Stomach (tissue), 9 donors: ENCODE results near the gene KLK10. TPM values are rescaled to one million over a fixed set of nuclear protein-coding genes. Genes with fewer than 3 reads are reported as not detected.
A peak's percentile ranks its signal among the peaks of the same experiment; 100 is the strongest.

Experiments used
- DNase-seq, 2 donors: peaks; one replicate each; pipeline versions ENCODE4 v3.0.0 to v3.0.0-alpha.2; 2013 to 2019
- H3K27ac ChIP-seq, 5 donors: fragments of 200-600 bp in 4 of 5; sonication (generic) in 4 of 5; one replicate each; pipeline ENCODE4 v1.5.1; 2013 to 2019; ENCODE audit warnings: mild to moderate bottlenecking in 1 of 5, moderate library complexity in 1 of 5
- H3K27me3 ChIP-seq, 3 donors: fragments of 200-600 bp; sonication (generic); one replicate each; pipeline ENCODE4 v1.5.1; 2017 to 2019; ENCODE audit warnings: mixed run types in 1 of 3
- H3K36me3 ChIP-seq, 4 donors: fragments of 200-600 bp; sonication (generic); 1 replicate in 3 of 4; 2 replicates in 1 of 4; pipeline ENCODE4 v1.5.1; 2016 to 2019
- H3K4me1 ChIP-seq, 4 donors: fragments of 200-600 bp; sonication (generic); one replicate each; pipeline ENCODE4 v1.5.1; 2016 to 2019
- H3K4me3 ChIP-seq, 4 donors: fragments of 200-600 bp; sonication (generic) in 3 of 4; one replicate each; pipeline ENCODE4 v1.5.1; 2016 to 2019; ENCODE audit warnings: mild to moderate bottlenecking in 1 of 4
- H3K9me3 ChIP-seq, 4 donors: fragments of 200-600 bp; sonication (generic); one replicate each; pipeline ENCODE4 v1.5.1; 2016 to 2019
- EP300 ChIP-seq: sonication (generic); formaldehyde crosslinking; IDR thresholded peaks from one replicate; pipeline ENCODE4 v1.6.1; 2017; ENCODE audit warnings: antibody characterized with exemption
- POLR2A ChIP-seq, 4 donors: fragments of 450-650 bp; IDR thresholded peaks; one replicate each; pipeline ENCODE4 v1.6.1; 2016; ENCODE audit warnings: antibody characterized with exemption in 4 of 4, control low read depth in 2 of 4, mild to moderate bottlenecking in 1 of 4, moderate library complexity in 1 of 4
- POLR2AphosphoS5 ChIP-seq, 3 donors: sonication (generic); formaldehyde crosslinking; IDR thresholded peaks; one replicate each; pipeline ENCODE4 v1.6.1; 2016; ENCODE audit warnings: antibody characterized with exemption in 3 of 3
- WGBS, 5 donors: extraction: QIAGEN DNeasy Blood & Tissue Kit in 3 of 5; methylation state at CpG; one replicate each; pipeline versions ENCODE4 v1.1.5 to v1.1.7; 2013 to 2018; 5-methylcytosine and 5-hydroxymethylcytosine counted together
- intact Hi-C: fragments of 100-400 bp; cut with DNase I; formaldehyde crosslinking; loops from one replicate; pipeline ENCODE4 v1.15.1; 2023; ENCODE audit warnings: low total_unique reads
- polyA plus RNA-seq, 3 donors: library from polyadenylated mRNA; stranded (reverse); fragments of 200-250 nt; gene quantifications; one replicate each; pipeline ENCODE4 v1.2.3, GENCODE V29; 2013
- total RNA-seq, 5 donors: library from RNA; depleted of rRNA; stranded (reverse); fragments of >200 nt; gene quantifications; one replicate each; pipeline versions ENCODE4 v1.1.0 to v1.2.3, GENCODE V29; 2014 to 2016
- TF ChIP-seq, protein P1 (sequence below), 7 experiments: fragments of 450-650 bp in 4 of 7; fragments of 200-600 bp in 3 of 7; sonication (generic) in 3 of 7; IDR thresholded peaks; one replicate each; pipeline ENCODE4 v1.5.1; 2016 to 2019; ENCODE audit warnings: antibody characterized with exemption in 7 of 7, control low read depth in 2 of 7, mild to moderate bottlenecking in 1 of 7
- donor health status: healthy with polysubstance abuse.
- donor health status: Bipolar disorder and iron deficiency.
- donor health status: healthy.

KLK10 gene
- total and polyA plus RNA-seq, 8 donors: 1.3 to 62.7 (median 3.0) TPM; not detected in 4

DNA sequence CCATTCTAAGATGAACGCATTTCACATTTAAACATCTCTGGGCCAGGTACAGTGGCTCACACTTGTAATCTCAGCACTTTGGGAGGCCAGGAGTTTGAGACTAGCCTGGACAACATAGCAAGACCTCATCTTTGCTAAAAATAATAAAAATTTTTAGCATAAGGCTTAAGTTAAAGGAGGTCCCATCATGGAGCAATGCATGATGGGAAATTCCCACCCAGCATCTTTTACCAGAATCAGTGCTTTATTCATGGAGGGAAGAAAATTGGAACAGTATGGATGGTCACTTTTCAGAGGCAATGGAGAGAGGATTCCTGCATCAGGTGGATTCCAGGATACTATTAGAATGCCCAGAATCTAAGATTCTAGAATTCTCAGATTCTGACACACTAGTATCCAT lies 14.3 kb downstream of the KLK10 start:
- Histone ChIP-seq H3K9me3 (peaks cover 0 to 3% (median 0%) of the 10 kb centered on the region in 4 donors), H3K4me1 (peaks cover 0 to 9% (median 0%) of the 10 kb centered on the region in 4 donors), H3K27ac (no peak overlapping the region), H3K4me3 (no peak overlapping the region), H3K36me3 (no peaks in the 10 kb centered on the region), H3K27me3 (peaks cover 3 to 75% (median 45%) of the 10 kb centered on the region in 3 donors)
- TF ChIP-seq POLR2AphosphoS5 (IDR thresholded peaks at IDR 0.05): no peak
- TF ChIP-seq POLR2A (IDR thresholded peaks at IDR 0.05): no peak
- TF ChIP-seq, protein P1, sequence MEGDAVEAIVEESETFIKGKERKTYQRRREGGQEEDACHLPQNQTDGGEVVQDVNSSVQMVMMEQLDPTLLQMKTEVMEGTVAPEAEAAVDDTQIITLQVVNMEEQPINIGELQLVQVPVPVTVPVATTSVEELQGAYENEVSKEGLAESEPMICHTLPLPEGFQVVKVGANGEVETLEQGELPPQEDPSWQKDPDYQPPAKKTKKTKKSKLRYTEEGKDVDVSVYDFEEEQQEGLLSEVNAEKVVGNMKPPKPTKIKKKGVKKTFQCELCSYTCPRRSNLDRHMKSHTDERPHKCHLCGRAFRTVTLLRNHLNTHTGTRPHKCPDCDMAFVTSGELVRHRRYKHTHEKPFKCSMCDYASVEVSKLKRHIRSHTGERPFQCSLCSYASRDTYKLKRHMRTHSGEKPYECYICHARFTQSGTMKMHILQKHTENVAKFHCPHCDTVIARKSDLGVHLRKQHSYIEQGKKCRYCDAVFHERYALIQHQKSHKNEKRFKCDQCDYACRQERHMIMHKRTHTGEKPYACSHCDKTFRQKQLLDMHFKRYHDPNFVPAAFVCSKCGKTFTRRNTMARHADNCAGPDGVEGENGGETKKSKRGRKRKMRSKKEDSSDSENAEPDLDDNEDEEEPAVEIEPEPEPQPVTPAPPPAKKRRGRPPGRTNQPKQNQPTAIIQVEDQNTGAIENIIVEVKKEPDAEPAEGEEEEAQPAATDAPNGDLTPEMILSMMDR (IDR thresholded peaks at IDR 0.05): no peak
- DNase-seq: no peak
- 68 to 97% (median 89%) methylated on average over 1 of the region's 1 CpG for WGBS, 5 donors
- intact Hi-C loops: no loop called here

DNA sequence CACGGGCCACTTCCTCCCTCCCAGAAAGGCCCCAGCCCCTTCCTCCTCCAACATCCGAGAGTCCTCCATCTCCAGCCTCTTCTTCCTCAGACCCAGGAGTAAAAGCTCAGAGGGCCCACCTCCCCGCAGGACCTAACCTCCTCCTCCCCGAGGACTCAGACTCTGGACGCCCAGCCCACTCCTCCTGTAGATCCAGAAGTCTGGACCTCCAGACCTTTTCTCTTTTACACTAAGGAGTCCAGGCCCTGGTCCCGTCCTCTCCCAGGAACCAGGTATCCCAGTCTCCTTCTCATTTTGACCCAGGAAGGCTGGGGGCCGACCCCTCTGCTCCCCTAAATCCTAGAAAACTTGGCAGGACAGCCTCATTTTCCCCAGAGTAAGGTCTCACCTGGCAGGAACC lies 16.2 kb downstream of the KLK10 start:
- Histone ChIP-seq H3K27ac (no peak overlapping the region), H3K4me3 (no peak overlapping the region), H3K36me3 (no peaks in the 10 kb centered on the region), H3K4me1 (peaks cover 0 to 9% (median 0%) of the 10 kb centered on the region in 4 donors), H3K9me3 (peaks cover 0 to 3% (median 0%) of the 10 kb centered on the region in 4 donors), H3K27me3 (peaks cover 3 to 75% (median 41%) of the 10 kb centered on the region in 3 donors)
- intact Hi-C loops: no loop called here
- DNase-seq: no peak
- whole genome bisulfite sequencing, 5 donors: 70 to 82% (median 79%) methylated on average over 7 of the region's 7 CpGs
- TF ChIP-seq POLR2AphosphoS5 (IDR thresholded peaks at IDR 0.05) (no peak), EP300 (no peak), POLR2A (IDR thresholded peaks at IDR 0.05) (no peak)
- TF ChIP-seq, protein P1 (IDR thresholded peaks at IDR 0.05): no peak

DNA sequence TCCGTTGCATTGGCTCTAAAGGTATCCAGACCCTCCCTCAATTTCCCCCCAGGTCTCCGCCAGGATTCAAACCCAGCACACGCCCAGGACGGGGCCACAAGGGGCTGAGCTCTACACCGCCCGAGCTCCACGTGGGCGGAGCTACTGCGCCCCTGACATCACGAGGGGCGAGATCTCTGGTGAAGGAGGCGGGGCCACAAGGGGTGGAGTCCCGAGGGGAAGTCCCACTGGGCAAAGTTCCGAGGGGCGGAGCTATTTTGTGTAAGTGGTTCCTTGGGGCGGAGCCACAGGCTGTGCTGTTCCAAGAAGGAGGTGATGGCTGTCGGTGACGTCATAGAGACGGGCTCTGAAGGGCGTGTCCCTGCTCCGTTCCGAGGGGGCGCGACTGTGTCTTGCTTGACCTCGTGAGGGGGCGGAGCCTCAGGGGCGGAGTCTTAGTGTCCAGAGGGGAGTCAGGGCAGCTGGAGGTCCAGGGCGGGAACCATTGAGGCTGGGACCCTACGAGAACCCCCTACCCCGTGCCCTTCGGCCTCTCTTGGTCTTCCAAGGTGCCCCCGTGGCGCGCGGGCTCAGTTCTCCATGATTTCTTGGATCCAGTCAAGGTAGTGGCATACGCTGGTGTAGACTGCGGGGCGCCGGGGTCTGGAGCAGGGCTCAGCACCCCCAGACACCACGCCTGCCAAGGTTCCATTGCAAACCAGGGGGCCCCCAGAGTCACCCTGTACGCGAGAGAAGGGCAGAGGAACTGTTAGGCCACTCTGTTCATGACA lies 16.8 kb downstream of the KLK10 start:
- no peak for TF ChIP-seq POLR2A (IDR thresholded peaks at IDR 0.05)
- no peak for TF ChIP-seq POLR2AphosphoS5 (IDR thresholded peaks at IDR 0.05)
- TF ChIP-seq, protein P1 (IDR thresholded peaks at IDR 0.05): no peak
- TF ChIP-seq EP300: no peak
- peak in 1 of 2 donors; percentile 41 for DNase-seq
- WGBS, 5 donors: 21 to 70% (median 60%) methylated on average over 18 to 42 of the region's 42 CpGs
- no peak overlapping the region for H3K27ac ChIP-seq
- H3K36me3 ChIP-seq: no peaks in the 10 kb centered on the region
- intact Hi-C loops: no loop called here
- H3K27me3 ChIP-seq: peaks cover 3 to 78% (median 41%) of the 10 kb centered on the region in 3 donors
- H3K9me3 ChIP-seq: peaks cover 0 to 3% (median 0%) of the 10 kb centered on the region in 4 donors
- peaks cover 0 to 9% (median 0%) of the 10 kb centered on the region in 4 donors for H3K4me1 ChIP-seq
- H3K4me3 ChIP-seq: no peak overlapping the region

DNA sequence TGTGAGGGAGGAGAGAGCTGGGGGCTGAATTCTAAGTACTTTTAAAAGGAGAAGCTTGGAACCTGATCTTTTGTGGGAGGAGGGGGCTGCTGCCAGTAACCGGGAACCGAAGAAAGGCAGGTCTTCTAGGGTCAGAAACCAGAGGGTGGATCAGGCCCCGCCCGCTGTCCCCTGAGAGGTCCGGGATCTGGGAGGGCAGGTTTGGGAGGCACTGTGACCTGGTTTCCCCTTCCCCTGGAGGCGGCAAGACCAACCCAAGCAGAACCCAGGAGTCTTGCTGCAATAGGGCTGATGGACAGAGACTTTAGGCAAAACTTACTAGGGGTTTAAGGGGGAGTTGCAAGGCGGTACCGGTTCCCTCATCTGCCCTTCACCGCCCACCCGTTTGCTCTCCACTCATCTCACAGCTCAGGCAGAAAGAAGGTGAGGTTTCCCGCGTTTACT lies 17.4 kb downstream of the KLK10 start:
- H3K9me3 ChIP-seq: peaks cover 0 to 3% (median 0%) of the 10 kb centered on the region in 4 donors
- H3K27ac ChIP-seq: no peak overlapping the region
- intact Hi-C loops: no loop called here
- no peak for DNase-seq
- H3K4me1 ChIP-seq: peaks cover 0 to 9% (median 0%) of the 10 kb centered on the region in 4 donors
- WGBS, 5 donors: 21 to 46% (median 35%) methylated on average over 12 of the region's 12 CpGs
- H3K4me3 ChIP-seq: no peak overlapping the region
- H3K36me3 ChIP-seq: no peaks in the 10 kb centered on the region
- peaks cover 3 to 74% (median 41%) of the 10 kb centered on the region in 3 donors for H3K27me3 ChIP-seq
- TF ChIP-seq EP300: no peak
- TF ChIP-seq POLR2AphosphoS5 (IDR thresholded peaks at IDR 0.05): no peak
- TF ChIP-seq, protein P1 (IDR thresholded peaks at IDR 0.05): no peak
- no peak for TF ChIP-seq POLR2A (IDR thresholded peaks at IDR 0.05)
